ENCODE results near the gene PHF20. TPM values are rescaled to one million over a fixed set of nuclear protein-coding genes. Genes with fewer than 3 reads are reported as not detected.
A peak's percentile ranks its signal among the peaks of the same experiment; 100 is the strongest.

PHF20 gene
- total RNA-seq, 1 donor from 2014 or later = 40.1 TPM

DNA sequence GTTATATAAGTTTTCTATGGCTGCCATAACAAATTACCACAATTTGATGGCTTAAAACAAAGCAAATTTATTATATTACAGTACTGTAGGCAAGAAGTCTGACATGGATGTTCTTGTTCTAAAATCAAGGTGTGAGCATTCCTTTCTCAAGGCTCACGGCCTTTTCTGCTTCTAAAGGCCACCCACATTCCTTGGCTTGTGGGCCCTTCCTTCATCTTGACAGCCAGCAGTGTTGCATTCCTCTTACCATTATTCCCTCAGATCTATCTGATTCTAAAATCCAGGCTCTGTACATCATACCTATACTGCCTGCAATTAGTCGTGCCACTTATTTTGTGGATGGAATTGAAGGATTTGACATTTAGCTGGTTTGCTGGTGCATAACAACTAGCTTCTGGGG is 200.2 kb downstream of the PHF20 start:
- FAIRE-seq (no peak), DNase-seq (ENCODE audit: low read depth) (no peak)
- Histone ChIP-seq H4K20me1 (ENCODE audit: insufficient read depth, low read length) (no peaks in the 10 kb centered on the region), H3K9me3 (ENCODE audit: insufficient read depth, low read depth, low read length) (no peaks in the 10 kb centered on the region), H3K36me3 (ENCODE audit: insufficient read depth, low read length) (no peaks in the 10 kb centered on the region), H3K4me2 (ENCODE audit: low read length) (no peak overlapping the region), H3K9ac (ENCODE audit: low read length) (no peak overlapping the region), H3K4me3 (ENCODE audit: insufficient read depth, low read depth, low read length) (no peak overlapping the region), H3K79me2 (ENCODE audit: insufficient read depth, low read length) (no peaks in the 10 kb centered on the region), H3K27ac (ENCODE audit: low read depth, low read length) (no peak overlapping the region), H3K4me1 (ENCODE audit: insufficient read depth, low read length) (no peaks in the 10 kb centered on the region), H2AFZ (ENCODE audit: low read depth, low read length) (no peak overlapping the region), H3K27me3 (ENCODE audit: insufficient read depth, low read length) (peaks cover 6% of the 10 kb centered on the region)
- H3K36me3 Mint-ChIP-seq (ENCODE audit: low read depth, unreplicated experiment) = peaks cover 4% of the 10 kb centered on the region
- no peak for TF ChIP-seq EZH2 (IDR thresholded peaks at IDR 0.05; ENCODE audit: insufficient read depth, low read length)
- TF ChIP-seq, protein P1, sequence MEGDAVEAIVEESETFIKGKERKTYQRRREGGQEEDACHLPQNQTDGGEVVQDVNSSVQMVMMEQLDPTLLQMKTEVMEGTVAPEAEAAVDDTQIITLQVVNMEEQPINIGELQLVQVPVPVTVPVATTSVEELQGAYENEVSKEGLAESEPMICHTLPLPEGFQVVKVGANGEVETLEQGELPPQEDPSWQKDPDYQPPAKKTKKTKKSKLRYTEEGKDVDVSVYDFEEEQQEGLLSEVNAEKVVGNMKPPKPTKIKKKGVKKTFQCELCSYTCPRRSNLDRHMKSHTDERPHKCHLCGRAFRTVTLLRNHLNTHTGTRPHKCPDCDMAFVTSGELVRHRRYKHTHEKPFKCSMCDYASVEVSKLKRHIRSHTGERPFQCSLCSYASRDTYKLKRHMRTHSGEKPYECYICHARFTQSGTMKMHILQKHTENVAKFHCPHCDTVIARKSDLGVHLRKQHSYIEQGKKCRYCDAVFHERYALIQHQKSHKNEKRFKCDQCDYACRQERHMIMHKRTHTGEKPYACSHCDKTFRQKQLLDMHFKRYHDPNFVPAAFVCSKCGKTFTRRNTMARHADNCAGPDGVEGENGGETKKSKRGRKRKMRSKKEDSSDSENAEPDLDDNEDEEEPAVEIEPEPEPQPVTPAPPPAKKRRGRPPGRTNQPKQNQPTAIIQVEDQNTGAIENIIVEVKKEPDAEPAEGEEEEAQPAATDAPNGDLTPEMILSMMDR (IDR thresholded peaks at IDR 0.05; ENCODE audit: insufficient read depth, low read depth, low read length) = no peak
- no peak overlapping the region for H3K27ac Mint-ChIP-seq (ENCODE audit: unreplicated experiment)
- H3K9me3 Mint-ChIP-seq (ENCODE audit: unreplicated experiment) = peaks cover 7% of the 10 kb centered on the region
- no peak overlapping the region for H3K4me3 Mint-ChIP-seq (ENCODE audit: unreplicated experiment)
- peaks cover 2% of the 10 kb centered on the region for H3K27me3 Mint-ChIP-seq (ENCODE audit: low read depth, unreplicated experiment)
- peaks cover 2% of the 10 kb centered on the region for H3K4me1 Mint-ChIP-seq (ENCODE audit: low read depth, unreplicated experiment)

DNA sequence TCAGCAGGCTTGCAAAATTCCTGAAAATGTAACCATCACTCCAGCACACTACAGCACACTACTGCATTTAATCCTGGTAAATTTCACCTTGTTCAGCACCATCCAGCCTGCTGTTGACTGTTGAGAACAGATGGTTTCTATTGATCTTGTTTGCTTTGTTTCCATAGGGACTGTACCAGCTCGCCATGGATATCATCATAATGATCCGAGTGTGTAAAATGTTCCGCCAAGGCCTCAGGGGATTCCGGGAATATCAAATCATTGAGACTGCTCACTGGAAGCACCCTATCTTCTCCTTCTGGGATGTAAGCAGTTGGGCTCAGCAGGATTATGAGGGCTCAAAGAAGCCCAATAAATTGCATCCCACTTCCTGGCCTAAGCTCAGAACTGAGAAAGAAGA is 200.6 kb downstream of the PHF20 start:
- Mint-ChIP-seq H3K4me3 (ENCODE audit: unreplicated experiment) (no peak overlapping the region), H3K36me3 (ENCODE audit: low read depth, unreplicated experiment) (peaks cover 4% of the 10 kb centered on the region), H3K27ac (ENCODE audit: unreplicated experiment) (no peak overlapping the region), H3K9me3 (ENCODE audit: unreplicated experiment) (peaks cover 7% of the 10 kb centered on the region), H3K4me1 (ENCODE audit: low read depth, unreplicated experiment) (peaks cover 2% of the 10 kb centered on the region), H3K27me3 (ENCODE audit: low read depth, unreplicated experiment) (peaks cover 2% of the 10 kb centered on the region)
- no peak for TF ChIP-seq EZH2 (IDR thresholded peaks at IDR 0.05; ENCODE audit: insufficient read depth, low read length)
- TF ChIP-seq, protein P1 (IDR thresholded peaks at IDR 0.05; ENCODE audit: insufficient read depth, low read depth, low read length) = no peak
- Histone ChIP-seq H3K9me3 (ENCODE audit: insufficient read depth, low read depth, low read length) (no peaks in the 10 kb centered on the region), H3K36me3 (ENCODE audit: insufficient read depth, low read length) (no peaks in the 10 kb centered on the region), H3K27me3 (ENCODE audit: insufficient read depth, low read length) (peaks cover 6% of the 10 kb centered on the region), H3K4me1 (ENCODE audit: insufficient read depth, low read length) (no peaks in the 10 kb centered on the region), H3K4me3 (ENCODE audit: insufficient read depth, low read depth, low read length) (no peak overlapping the region), H2AFZ (ENCODE audit: low read depth, low read length) (peak overlapping the region; percentile 34), H3K79me2 (ENCODE audit: insufficient read depth, low read length) (no peaks in the 10 kb centered on the region), H3K27ac (ENCODE audit: low read depth, low read length) (no peak overlapping the region), H3K4me2 (ENCODE audit: low read length) (no peak overlapping the region), H3K9ac (ENCODE audit: low read length) (no peak overlapping the region), H4K20me1 (ENCODE audit: insufficient read depth, low read length) (no peaks in the 10 kb centered on the region)
- DNase-seq (ENCODE audit: low read depth) = no peak
- FAIRE-seq = no peak

DNA sequence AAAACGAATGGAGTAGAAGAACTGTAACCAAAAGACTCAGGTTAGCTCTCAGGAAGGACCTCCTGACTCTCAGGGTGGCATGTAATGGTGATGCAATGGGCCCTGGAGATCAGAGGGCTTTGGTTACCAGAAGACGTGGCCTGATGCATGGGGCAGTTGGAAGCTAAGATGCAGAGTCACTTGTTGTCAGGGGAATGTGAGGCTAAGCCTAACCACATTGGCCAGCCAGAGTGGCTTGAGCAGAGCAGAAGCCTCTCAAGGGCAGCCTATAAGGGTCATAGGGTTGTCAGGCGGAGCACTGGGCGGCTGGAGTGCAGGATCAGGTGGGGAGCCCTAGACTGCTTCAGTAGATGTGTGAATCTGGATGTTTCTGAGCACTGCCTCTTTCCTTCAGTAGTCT is 202.4 kb downstream of the PHF20 start:
- H3K4me1 ChIP-seq (ENCODE audit: insufficient read depth, low read length) = no peaks in the 10 kb centered on the region
- no peaks in the 10 kb centered on the region for H3K27me3 ChIP-seq (ENCODE audit: insufficient read depth, low read length)
- H3K79me2 ChIP-seq (ENCODE audit: insufficient read depth, low read length) = no peaks in the 10 kb centered on the region
- no peaks in the 10 kb centered on the region for H3K9me3 ChIP-seq (ENCODE audit: insufficient read depth, low read depth, low read length)
- H2AFZ ChIP-seq (ENCODE audit: low read depth, low read length) = no peak overlapping the region
- no peak overlapping the region for H3K27ac Mint-ChIP-seq (ENCODE audit: unreplicated experiment)
- TF ChIP-seq, protein P1 (IDR thresholded peaks at IDR 0.05; ENCODE audit: insufficient read depth, low read depth, low read length) = no peak
- TF ChIP-seq EZH2 (IDR thresholded peaks at IDR 0.05; ENCODE audit: insufficient read depth, low read length) = no peak
- H3K4me3 ChIP-seq (ENCODE audit: insufficient read depth, low read depth, low read length) = no peak overlapping the region
- no peak overlapping the region for H3K27ac ChIP-seq (ENCODE audit: low read depth, low read length)
- no peak for DNase-seq (ENCODE audit: low read depth)
- H3K4me2 ChIP-seq (ENCODE audit: low read length) = no peak overlapping the region
- H3K36me3 Mint-ChIP-seq (ENCODE audit: low read depth, unreplicated experiment) = peaks cover 4% of the 10 kb centered on the region
- no peaks in the 10 kb centered on the region for H3K4me1 Mint-ChIP-seq (ENCODE audit: low read depth, unreplicated experiment)
- H3K36me3 ChIP-seq (ENCODE audit: insufficient read depth, low read length) = no peaks in the 10 kb centered on the region
- H3K27me3 Mint-ChIP-seq (ENCODE audit: low read depth, unreplicated experiment) = peaks cover 2% of the 10 kb centered on the region
- no peak overlapping the region for H3K9ac ChIP-seq (ENCODE audit: low read length)
- H4K20me1 ChIP-seq (ENCODE audit: insufficient read depth, low read length) = no peaks in the 10 kb centered on the region
- no peak for FAIRE-seq
- H3K4me3 Mint-ChIP-seq (ENCODE audit: unreplicated experiment) = no peak overlapping the region
- H3K9me3 Mint-ChIP-seq (ENCODE audit: unreplicated experiment) = peaks cover 7% of the 10 kb centered on the region

Data from astrocyte (in vitro differentiated cells and primary cell).